C4-2B (cell line): ENCODE data around the gene IL1RAPL2.
"Not testable (repeated sequence)": the region's sequence is repeated elsewhere in the genome, so short reads cannot be mapped to it uniquely, and the experiment has no call there.

Experiments used
- H3K27ac ChIP-seq: fragments of 450-650 bp; 2 replicates; pipeline ENCODE4 v1.5.1; 2017
- ZFX ChIP-seq: fragments of 450-650 bp; IDR thresholded peaks from 2 replicates; pipeline ENCODE4 v1.6.1; 2017
- TF ChIP-seq, protein P1 (sequence below): fragments of 450-650 bp; conservative IDR thresholded peaks from 2 replicates; pipeline ENCODE4 v1.5.1; 2017; ENCODE audit warnings: mild to moderate bottlenecking

Gene IL1RAPL2

DNA sequence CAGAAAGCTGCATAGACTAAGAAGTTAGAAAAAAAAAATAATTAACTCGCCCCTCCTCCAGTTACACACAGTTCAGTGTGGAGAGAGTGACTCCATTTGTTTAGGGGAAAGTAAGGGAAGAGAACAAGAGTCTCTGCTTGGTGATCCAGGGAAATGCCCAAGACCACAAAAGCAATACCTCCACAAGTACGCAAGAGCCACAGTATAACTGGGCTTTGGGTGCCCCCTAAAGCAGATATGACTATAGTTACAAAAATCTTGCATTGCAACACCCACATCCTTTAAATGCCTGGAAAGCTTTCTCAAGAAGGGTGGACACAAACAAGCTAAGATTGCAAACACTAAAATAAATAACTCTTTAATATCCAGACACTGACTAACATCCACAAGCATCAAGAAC lies 1092.1 kb downstream of the IL1RAPL2 start:
- TF ChIP-seq, protein P1, sequence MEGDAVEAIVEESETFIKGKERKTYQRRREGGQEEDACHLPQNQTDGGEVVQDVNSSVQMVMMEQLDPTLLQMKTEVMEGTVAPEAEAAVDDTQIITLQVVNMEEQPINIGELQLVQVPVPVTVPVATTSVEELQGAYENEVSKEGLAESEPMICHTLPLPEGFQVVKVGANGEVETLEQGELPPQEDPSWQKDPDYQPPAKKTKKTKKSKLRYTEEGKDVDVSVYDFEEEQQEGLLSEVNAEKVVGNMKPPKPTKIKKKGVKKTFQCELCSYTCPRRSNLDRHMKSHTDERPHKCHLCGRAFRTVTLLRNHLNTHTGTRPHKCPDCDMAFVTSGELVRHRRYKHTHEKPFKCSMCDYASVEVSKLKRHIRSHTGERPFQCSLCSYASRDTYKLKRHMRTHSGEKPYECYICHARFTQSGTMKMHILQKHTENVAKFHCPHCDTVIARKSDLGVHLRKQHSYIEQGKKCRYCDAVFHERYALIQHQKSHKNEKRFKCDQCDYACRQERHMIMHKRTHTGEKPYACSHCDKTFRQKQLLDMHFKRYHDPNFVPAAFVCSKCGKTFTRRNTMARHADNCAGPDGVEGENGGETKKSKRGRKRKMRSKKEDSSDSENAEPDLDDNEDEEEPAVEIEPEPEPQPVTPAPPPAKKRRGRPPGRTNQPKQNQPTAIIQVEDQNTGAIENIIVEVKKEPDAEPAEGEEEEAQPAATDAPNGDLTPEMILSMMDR, result no peak
- no peak for TF ChIP-seq ZFX

DNA sequence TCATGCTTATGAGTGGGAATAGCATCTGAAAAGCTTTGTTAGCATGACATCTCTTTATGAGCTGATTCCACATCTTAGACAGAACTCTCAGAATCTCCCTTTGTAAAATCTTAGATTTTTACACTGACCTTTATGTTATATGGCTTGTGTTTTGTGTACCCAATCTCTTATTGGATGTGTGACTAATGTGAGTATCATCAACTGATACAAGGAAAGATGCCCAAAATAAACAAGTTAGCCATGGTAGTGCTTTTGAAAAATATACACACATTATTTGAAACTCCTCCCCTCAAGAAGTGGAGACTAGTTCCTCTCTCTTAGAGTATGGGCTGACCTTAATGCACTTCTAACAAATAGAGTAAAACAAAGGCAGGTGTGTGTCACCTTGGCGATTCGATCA lies 1096.2 kb downstream of the IL1RAPL2 start:
- TF ChIP-seq ZFX, result no peak
- TF ChIP-seq, protein P1, result no peak
- no peak overlapping the region for H3K27ac ChIP-seq

More for the DNA sequence above, 1092.1 kb downstream of the IL1RAPL2 start:
- no peak overlapping the region for H3K27ac ChIP-seq

DNA sequence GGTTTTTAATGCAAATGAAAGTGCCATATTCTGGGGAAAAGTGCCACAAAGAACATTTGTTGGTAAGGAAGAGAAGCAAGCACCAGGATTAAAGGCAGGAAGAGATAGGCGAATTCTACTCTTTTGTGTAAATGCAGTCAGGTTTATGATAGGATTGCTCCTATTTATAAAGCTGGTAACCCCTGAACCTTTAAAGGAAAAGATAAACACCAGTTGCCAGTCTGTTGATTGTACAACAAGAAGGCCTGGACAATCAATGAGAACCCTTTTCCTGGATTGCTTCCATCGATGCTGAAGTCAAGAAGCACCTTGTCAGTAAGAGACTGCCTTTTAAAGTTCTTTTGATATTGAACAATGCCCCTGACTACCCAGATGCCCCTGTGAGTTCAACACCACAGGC lies 1098.2 kb downstream of the IL1RAPL2 start:
- no peak for TF ChIP-seq ZFX
- TF ChIP-seq, protein P1, result no peak
- no peak overlapping the region for H3K27ac ChIP-seq

DNA sequence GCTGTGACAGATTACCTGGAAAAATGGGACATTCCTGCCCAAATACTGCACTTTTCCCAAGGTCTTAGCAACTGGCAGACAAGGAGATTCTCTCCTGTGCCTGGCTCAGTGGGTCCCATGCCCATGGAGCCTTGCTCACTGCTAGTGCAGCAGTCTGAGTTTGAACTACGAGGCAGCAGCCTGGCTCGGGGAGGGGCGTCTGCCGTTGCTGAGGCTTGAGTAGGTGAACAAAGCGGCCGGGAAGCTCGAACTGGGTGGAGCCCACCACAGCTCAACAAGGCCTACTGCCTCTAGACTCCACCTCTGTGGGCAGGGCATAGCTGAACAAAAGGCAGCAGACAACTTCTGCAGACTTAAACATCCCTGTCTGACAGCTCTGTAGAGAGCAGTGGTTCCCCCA lies 1118.3 kb downstream of the IL1RAPL2 start:
- H3K27ac ChIP-seq, result not testable (repeated sequence)

DNA sequence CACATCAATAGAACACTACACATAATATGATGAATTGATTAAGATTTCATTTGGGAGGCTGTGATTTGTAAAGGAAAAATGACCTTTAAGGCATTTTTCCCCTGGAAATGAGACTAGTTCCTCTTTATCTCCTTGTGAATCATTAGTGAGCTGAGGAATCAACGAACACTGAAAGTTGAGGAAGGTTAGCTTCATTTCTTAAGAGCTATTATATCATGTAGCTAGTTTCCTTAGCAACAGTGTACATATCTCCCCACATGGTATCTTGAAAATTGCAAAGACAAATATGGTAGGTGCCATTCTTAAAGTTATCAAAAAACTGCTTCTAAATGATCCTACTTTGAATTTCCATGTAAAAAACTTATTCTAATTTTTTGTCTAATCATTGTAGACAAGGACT lies 1128.8 kb downstream of the IL1RAPL2 start:
- TF ChIP-seq ZFX, result no peak
- TF ChIP-seq, protein P1, result no peak
- H3K27ac ChIP-seq, result no peak overlapping the region

DNA sequence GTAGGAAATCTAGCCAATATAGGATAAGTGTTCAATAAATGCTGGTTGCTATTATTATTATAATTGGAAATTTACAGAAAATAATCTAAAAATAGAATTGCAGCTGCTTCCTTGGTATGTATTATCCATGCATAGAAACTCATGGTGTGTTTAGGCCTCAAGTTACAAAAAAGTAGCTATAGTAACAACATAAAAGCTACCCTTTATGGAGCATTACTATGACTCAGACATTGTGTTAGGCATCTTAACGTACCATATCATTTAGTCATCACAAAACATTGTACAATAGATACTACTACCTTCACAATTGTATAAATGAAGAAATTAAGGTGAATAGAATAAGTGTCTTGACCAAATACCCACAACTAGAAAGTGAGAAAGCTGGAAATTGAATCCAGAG lies 1129.5 kb downstream of the IL1RAPL2 start:
- TF ChIP-seq, protein P1, result no peak
- TF ChIP-seq ZFX, result no peak
- no peak overlapping the region for H3K27ac ChIP-seq

DNA sequence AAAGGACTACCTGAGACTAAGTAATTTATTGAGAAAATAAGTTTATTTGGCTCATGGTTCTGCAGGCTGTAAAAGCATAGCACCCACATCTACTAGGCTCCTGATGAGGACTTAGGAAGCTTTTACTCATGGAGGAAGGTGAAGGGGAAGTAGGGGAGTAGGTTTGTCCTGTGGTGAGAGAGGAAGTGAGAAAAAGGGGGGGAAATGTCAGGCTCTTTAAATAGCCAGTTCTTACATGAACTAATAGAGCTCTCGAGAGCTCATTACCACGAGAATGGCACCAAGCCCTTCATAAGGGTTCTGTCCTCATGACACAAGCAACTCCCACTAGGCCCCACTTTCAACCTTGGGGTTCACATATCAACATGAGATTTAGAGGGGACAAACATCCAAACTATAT lies 1130.9 kb downstream of the IL1RAPL2 start:
- TF ChIP-seq, protein P1, result no peak
- TF ChIP-seq ZFX, result no peak
- no peak overlapping the region for H3K27ac ChIP-seq

DNA sequence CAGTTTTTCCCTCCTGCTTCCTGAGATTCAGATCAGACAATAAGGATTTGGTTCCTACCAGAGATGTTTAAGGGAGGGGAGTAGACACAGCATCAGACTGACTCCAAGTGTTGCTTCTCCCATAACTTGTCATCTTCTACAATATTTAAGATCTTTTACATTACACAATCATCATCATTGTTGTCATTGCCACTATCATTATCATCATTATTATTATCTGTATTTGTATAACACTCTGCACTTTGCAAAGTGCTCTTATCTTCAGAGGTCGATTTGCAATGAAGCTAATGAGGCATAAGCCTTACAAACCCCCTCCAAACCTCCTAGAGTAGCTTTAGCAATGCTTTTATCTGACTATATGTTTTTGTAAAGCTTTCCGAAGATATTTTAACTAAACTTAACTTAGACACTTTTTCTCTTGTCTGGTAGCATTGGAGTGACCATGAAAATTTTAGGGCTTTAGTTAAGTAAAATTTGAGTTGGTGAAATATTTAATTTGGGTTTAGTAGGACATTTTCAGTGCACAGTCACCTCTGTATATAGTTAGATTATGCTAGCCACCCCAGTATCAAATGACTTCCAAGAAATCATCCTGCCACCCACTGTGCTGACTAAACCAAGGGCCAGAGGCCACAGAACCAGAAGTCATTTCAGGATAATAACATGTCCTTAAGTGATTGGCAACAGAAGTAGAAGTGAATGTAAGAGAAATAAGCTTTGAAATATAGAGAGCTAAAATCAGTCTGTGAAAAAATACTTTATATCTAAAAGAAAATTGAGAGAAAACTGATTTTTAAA lies 1132.2 kb downstream of the IL1RAPL2 start:
- no peak overlapping the region for H3K27ac ChIP-seq
- TF ChIP-seq, protein P1, result no peak
- no peak for TF ChIP-seq ZFX
